ENCODE results near the gene FBXO48.
"Not testable (repeated sequence)": the region's sequence is repeated elsewhere in the genome, so short reads cannot be mapped to it uniquely, and the experiment has no call there.

FBXO48 gene

GRCh38 chr2:68469935-68470334 lies 2.8 kb upstream of the FBXO48 start:
- no peak for DNase-seq

- no peak for DNase-seq
Measured at GRCh38 chr2:68468801-68469200, 1.7 kb upstream of the FBXO48 start.

- DNase-seq = no peak
Measured at GRCh38 chr2:68466778-68467076, 367 bp downstream of the FBXO48 start.

GRCh38 chr2:68466361-68466777 lies 725 bp downstream of the FBXO48 start:
- no peak for DNase-seq

GRCh38 chr2:68465081-68465916 lies 1.8 kb downstream of the FBXO48 start:
- DNase-seq = no peak

GRCh38 chr2:68464651-68465050 lies 2.4 kb downstream of the FBXO48 start:
- no peak for DNase-seq

- peak in 1 of 2 experiments; percentile 57 for DNase-seq
Measured at GRCh38 chr2:68463287-68463877, 3.7 kb downstream of the FBXO48 start.

- no peak for DNase-seq
Measured at GRCh38 chr2:68458981-68459380, 8.1 kb downstream of the FBXO48 start.

- no peak for DNase-seq
Measured at GRCh38 chr2:68456198-68456597, 10.9 kb downstream of the FBXO48 start.

- DNase-seq = no peak
Measured at GRCh38 chr2:68454719-68455118, 12.4 kb downstream of the FBXO48 start.

- DNase-seq = no peak
Measured at GRCh38 chr2:68453761-68454360, 13.2 kb downstream of the FBXO48 start.

- DNase-seq = no peak
Measured at GRCh38 chr2:68452158-68452900, 14.8 kb downstream of the FBXO48 start.

GRCh38 chr2:68448671-68449653 lies 18.1 kb downstream of the FBXO48 start:
- DNase-seq = no peak

- no peak for DNase-seq
Measured at GRCh38 chr2:68447118-68447517, 20.0 kb downstream of the FBXO48 start.

- not testable (repeated sequence) for DNase-seq
Measured at GRCh38 chr2:68446425-68446824, 20.7 kb downstream of the FBXO48 start.

GRCh38 chr2:68441994-68442322 lies 25.1 kb downstream of the FBXO48 start:
- no peak for DNase-seq

GRCh38 chr2:68441179-68441993 lies 25.7 kb downstream of the FBXO48 start:
- DNase-seq = peak; percentile 79 to 88

GRCh38 chr2:68438455-68439303 lies 28.4 kb downstream of the FBXO48 start:
- no peak for DNase-seq

- no peak for DNase-seq
Measured at GRCh38 chr2:68436270-68436669, 30.8 kb downstream of the FBXO48 start.

- no peak for DNase-seq
Measured at GRCh38 chr2:68435615-68436014, 31.5 kb downstream of the FBXO48 start.

- no peak for DNase-seq
Measured at GRCh38 chr2:68434981-68435380, 32.1 kb downstream of the FBXO48 start.

All from SHP77 (cell line).